ENCODE measurements around the gene IL12RB1. TPM values are rescaled to one million over a fixed set of nuclear protein-coding genes. Genes with fewer than 3 reads are reported as not detected.

The IL12RB1 gene
- total and polyA plus RNA-seq, 2 of the 8 experiments (the other 6 are each of a cell fraction or from before 2014, with no cell fraction given) = 0.03 TPM; not detected in 1

- Histone ChIP-seq H2AK5ac (ENCODE audit: low read depth, low read length) (no peak overlapping the region), H3K18ac (ENCODE audit: extremely low read depth, low read length) (no peak overlapping the region), H2AFZ (ENCODE audit: low read length) (no peak overlapping the region), H3K79me2 (ENCODE audit: control insufficient read depth in 1 of 2, insufficient read depth in 2 of 2, low read length in 2 of 2) (no peaks in the 10 kb centered on the region), H3K23ac (ENCODE audit: insufficient read length) (no peak overlapping the region), H3K9me3 (ENCODE audit: insufficient read depth in 2 of 2, low read depth in 1 of 2, low read length in 1 of 2) (no peaks in the 10 kb centered on the region), H4K20me1 (replicated peaks in 1 of 2; ENCODE audit: control insufficient read depth in 1 of 2, insufficient read depth in 2 of 2, low read length in 2 of 2) (no peaks in the 10 kb centered on the region), H4K91ac (replicated peaks; ENCODE audit: insufficient read length, low read length) (no peak overlapping the region), H3K23me2 (ENCODE audit: low read depth, low read length) (no peaks in the 10 kb centered on the region), H2BK20ac (ENCODE audit: low read length) (no peak overlapping the region), H2BK120ac (replicated peaks; ENCODE audit: low read depth, low read length) (peak overlapping the region; percentile 22), H4K8ac (ENCODE audit: extremely low read depth, insufficient read depth, low read length) (no peak overlapping the region), H4K5ac (ENCODE audit: insufficient read length, low read depth, low read length) (no peak overlapping the region), H2BK5ac (ENCODE audit: low read depth, low read length) (no peak overlapping the region), H3K4me1 (replicated peaks in 1 of 4; ENCODE audit: control insufficient read depth in 3 of 4, insufficient read depth in 4 of 4, low read length in 3 of 4) (no peaks in the 10 kb centered on the region), H3K4me2 (ENCODE audit: insufficient read depth in 1 of 2, low read depth in 2 of 2, low read length in 2 of 2) (no peak overlapping the region), H2BK15ac (ENCODE audit: low read length) (no peak overlapping the region), H3K56ac (replicated peaks; ENCODE audit: insufficient read length, low read depth, low read length) (no peak overlapping the region), H3K14ac (ENCODE audit: insufficient read length) (no peak overlapping the region), H3K4me3 (ENCODE audit: extremely low read depth in 1 of 4, insufficient read depth in 2 of 4, low read depth in 3 of 4, low read length in 4 of 4) (no peak overlapping the region), H3K4ac (replicated peaks; ENCODE audit: insufficient read length, low read depth, low read length) (peak overlapping the region; percentile 53), H2BK12ac (ENCODE audit: low read depth, low read length) (no peak overlapping the region), H3K36me3 (ENCODE audit: control insufficient read depth in 2 of 4, insufficient read depth in 4 of 4, low read length in 3 of 4) (no peaks in the 10 kb centered on the region), H3K79me1 (ENCODE audit: low read depth, low read length) (no peaks in the 10 kb centered on the region), H3K27me3 (replicated peaks in 1 of 4; ENCODE audit: control insufficient read depth in 3 of 4, extremely low read depth in 1 of 4, insufficient read depth in 3 of 4, low read length in 3 of 4) (no peaks in the 10 kb centered on the region), H3K27ac (ENCODE audit: low read depth, low read length) (no peak overlapping the region), H3K9ac (replicated peaks in 1 of 4; ENCODE audit: extremely low read depth in 1 of 4, low read depth in 3 of 4, low read length in 3 of 4) (no peak overlapping the region)
- WGBS, 2 experiments (ENCODE audit: extremely low coverage in 1 of 2, insufficient coverage in 1 of 2, insufficient read length in 1 of 2, insufficient replicate concordance in 2 of 2, low coverage in 1 of 2, low lambda C conversion rate in 2 of 2, missing lambda C conversion rate in 1 of 2) = 93% methylated on average over 6 of the region's 6 CpGs; no CpG with 5 or more reads in 1 of the 2 experiments
- CTCF ChIA-PET (ENCODE audit: partially characterized antibody) = interaction anchor here (0.9 to 1.9 kb wide), 4 partner anchors 10 to 76 kb away, joined by 3 to 7 read pairs (median 5); no protein-coding TSS in a partner anchor
- no peak for FAIRE-seq
- POLR2A ChIA-PET (ENCODE audit: partially characterized antibody) = interaction anchor here (1.0 kb wide), 1 partner anchor 32 kb away, joined by 3 read pairs; no protein-coding TSS in a partner anchor
- DNase-seq (ENCODE audit: low read depth in 1 of 2, low spot score in 2 of 2) = no peak
- TF ChIP-seq JUN (IDR thresholded peaks at IDR 0.05; ENCODE audit: low read depth, low read length) = no peak
- TF ChIP-seq CTBP2 (IDR thresholded peaks at IDR 0.05; ENCODE audit: borderline replicate concordance, insufficient read depth, insufficient read length, low read length) = no peak
- TF ChIP-seq EZH2 (IDR thresholded peaks at IDR 0.05; ENCODE audit: low read depth, low read length, severe bottlenecking) = no peak
- TF ChIP-seq RAD21 (IDR thresholded peaks at IDR 0.05 in 1 of 2, conservative IDR thresholded peaks at IDR 0.05 in 1 of 2; ENCODE audit: low read depth in 2 of 2, low read length in 2 of 2) = no peak
- no peak for TF ChIP-seq ZNF274 (IDR thresholded peaks at IDR 0.05; ENCODE audit: borderline replicate concordance, extremely low read depth, low read length)
- no peak for TF ChIP-seq POLR2AphosphoS5 (IDR thresholded peaks at IDR 0.05; ENCODE audit: low read depth, low read length)
- no peak for TF ChIP-seq SUZ12 (IDR thresholded peaks at IDR 0.05; ENCODE audit: low read length)
- TF ChIP-seq CHD1 (IDR thresholded peaks at IDR 0.05; ENCODE audit: low read depth, low read length) = no peak
- no peak for TF ChIP-seq RFX5 (IDR thresholded peaks at IDR 0.05; ENCODE audit: borderline replicate concordance, low read depth, low read length)
- TF ChIP-seq POLR2A (IDR thresholded peaks at IDR 0.05; ENCODE audit: control extremely low read depth in 1 of 2, low read depth in 2 of 2, low read length in 2 of 2) = no peak
Observed at GRCh38 chr19:18072335-18072734, 14.4 kb downstream of the IL12RB1 start.
